ENCODE data around the gene C4BPA. TPM values are rescaled to one million over a fixed set of nuclear protein-coding genes. Genes with fewer than 3 reads are reported as not detected.

The C4BPA gene
- total RNA-seq, 1 donor from 2014 or later, result not detected

DNA sequence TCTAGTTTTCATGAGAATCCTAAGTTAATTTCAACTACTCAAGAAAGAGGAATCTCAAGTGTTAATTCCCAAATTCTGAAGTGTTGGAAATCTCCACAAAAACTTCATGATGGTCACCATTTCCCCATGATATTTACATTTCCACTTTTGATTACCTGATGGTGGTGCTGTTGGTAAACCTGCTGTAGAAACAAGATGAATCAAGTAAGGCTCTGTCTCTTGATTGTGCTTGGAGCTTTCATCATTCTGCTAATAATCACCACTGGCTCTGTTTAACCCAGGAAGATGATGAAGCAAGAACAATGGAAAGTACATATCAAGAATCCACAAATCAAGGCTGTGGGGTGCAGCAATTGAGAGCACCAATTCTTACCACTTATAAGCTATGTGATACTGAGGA lies 77.8 kb downstream of the C4BPA start:
- intact Hi-C loops (cut with micrococcal nuclease), result loop anchor here (1.0 to 5.0 kb wide), 3 partner anchors 155 to 317 kb away; no protein-coding TSS in a partner anchor

DNA sequence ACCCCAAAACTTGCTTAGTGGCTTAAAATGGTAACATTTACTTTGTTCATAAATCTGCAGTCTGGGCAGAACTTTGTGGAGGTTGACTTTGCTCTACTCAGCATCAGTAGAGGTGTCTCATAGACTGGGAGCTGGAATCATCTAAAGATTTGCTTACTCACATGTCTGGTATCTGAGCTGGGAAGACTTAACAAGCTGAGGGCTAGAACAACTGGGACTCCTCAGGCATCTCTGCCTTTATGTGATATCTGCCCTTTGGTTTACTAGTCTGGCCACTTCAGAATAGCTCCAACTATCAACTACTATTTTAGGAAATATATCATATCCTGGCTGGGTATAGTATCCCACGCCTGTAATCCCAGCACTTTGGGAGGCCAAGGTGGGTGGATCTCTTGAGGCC lies 82.5 kb downstream of the C4BPA start:
- intact Hi-C loops (cut with micrococcal nuclease), result no loop called here

DNA sequence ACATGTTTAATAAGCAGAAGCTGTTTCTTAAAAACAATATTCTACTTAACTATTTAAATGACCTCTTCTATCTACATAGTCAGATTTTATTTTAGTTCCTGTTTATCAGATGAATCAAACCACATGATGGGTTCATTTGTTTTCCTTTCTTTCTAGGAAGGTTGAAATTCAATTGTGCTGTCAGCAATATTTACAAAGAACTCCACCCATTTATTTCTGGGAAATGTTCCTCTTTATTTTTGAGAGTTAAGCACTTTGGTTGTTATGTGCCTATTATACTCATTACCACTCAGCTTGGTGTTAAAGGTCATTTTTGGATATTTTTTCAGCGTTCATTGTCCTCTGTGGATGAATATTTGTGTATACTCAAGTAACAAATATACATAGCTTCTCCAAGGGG lies 84.9 kb downstream of the C4BPA start:
- intact Hi-C loops (cut with micrococcal nuclease), result no loop called here

DNA sequence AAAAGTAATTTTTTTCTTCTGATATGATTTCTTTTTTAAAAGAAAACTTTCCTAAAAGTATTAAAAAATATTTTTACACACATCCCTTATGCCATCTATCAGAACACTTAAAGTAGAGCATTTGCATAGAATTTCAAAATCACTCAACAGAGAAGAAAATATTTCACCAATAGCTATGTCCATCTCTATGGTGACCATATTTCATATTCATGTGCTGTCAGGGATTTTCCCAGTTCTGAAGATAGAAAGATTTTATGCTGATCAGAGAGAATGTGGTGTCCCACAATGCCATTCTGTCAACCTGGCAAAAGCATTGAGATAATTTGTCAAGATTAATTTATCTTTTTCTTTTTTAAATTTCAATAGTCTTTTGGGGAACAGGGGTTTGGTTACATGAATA lies 87.0 kb downstream of the C4BPA start:
- intact Hi-C loops (cut with micrococcal nuclease), result no loop called here

DNA sequence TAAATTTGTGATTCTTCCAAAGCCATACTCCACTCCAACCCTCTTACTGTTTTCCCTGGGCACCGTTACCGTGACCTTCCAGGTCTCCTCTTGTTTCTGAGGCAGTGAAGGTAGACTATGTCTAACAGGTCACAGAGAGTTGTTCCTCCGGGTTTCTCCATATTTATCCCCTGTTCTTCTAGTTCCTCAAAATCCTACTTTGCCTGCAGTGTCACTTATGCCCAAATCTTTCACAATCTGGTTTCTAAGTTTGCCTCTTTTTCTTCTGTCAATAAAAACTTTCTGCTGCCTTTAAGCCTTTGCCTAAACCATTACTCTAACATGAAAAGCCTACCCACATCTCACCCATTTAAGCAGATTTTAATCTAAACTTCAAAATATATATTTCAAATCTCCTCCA lies 87.7 kb downstream of the C4BPA start:
- intact Hi-C loops (cut with micrococcal nuclease), result no loop called here

DNA sequence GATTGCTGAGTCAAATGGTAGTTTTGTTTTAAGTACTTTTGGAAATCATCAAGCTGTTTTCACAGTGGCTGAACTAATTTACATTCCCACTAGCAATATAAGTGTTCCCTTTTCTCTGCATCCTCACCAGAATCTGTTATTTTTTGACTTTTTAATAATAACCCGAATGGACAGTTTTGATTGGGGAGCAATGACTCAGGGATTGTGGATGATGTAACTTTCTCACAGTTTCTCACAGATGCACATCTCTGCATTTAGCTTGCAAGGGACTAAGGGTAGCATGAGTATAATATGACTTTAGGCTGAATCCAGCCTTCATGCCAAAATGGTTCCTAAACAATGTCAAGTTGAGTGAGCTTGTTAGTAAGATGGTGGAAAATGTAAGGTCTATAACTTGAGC lies 90.2 kb downstream of the C4BPA start:
- intact Hi-C loops (cut with micrococcal nuclease), result no loop called here

Other genes starting within 250 kb of the C4BPA start
- gene IL20, start 238.6 kb upstream of the C4BPA start, total RNA-seq, result not detected in 2 replicates
- gene IL24, start 206.8 kb upstream of the C4BPA start, total RNA-seq, result 0.25 and 0.39 TPM in 2 replicates
- 65.7 and 70.9 TPM in 2 replicates for gene FCMR, start 182.3 kb upstream of the C4BPA start, total RNA-seq
- 0.05 TPM in 1 of 2 replicates, not detected in the other for gene PIGR, start 157.8 kb upstream of the C4BPA start, total RNA-seq
- gene FCAMR, start 133.8 kb upstream of the C4BPA start, total RNA-seq, result 0.15 and 0.17 TPM in 2 replicates
- gene C1orf116, start 71.5 kb upstream of the C4BPA start, total RNA-seq, result not detected in 2 replicates
- gene YOD1, start 53.0 kb upstream of the C4BPA start, total RNA-seq, result 8.0 and 8.2 TPM in 2 replicates
- gene PFKFB2, start 51.0 kb upstream of the C4BPA start, total RNA-seq, result 4.9 and 5.0 TPM in 2 replicates
- 11.5 and 15.6 TPM in 2 replicates for gene C4BPB, start 15.4 kb upstream of the C4BPA start, total RNA-seq
- 142 and 143 TPM in 2 replicates for gene CD55, start 217.4 kb downstream of the C4BPA start, total RNA-seq